Mesendoderm (in vitro differentiated cells): Measurements from ENCODE around the gene HGD.
A peak's percentile ranks its signal among the peaks of the same experiment; 100 is the strongest.
"Not testable (repeated sequence)": the region's sequence is repeated elsewhere in the genome, so short reads cannot be mapped to it uniquely, and the experiment has no call there.

Source experiments
- DNase-seq: peaks from one replicate; pipeline ENCODE4 v3.0.0; 2013
- H2AK5ac ChIP-seq: 2 replicates; pipeline ENCODE4 v1.6.1; 2013; ENCODE audit warnings: low read length, inconsistent platforms
- H2BK120ac ChIP-seq: 2 replicates; pipeline ENCODE4 v1.6.1; 2013; ENCODE audit warnings: low read depth, mild to moderate bottlenecking, low read length, moderate library complexity, mixed read lengths
- H2BK15ac ChIP-seq: replicated peaks from 2 replicates; pipeline ENCODE4 v1.6.1; 2013; ENCODE audit warnings: low read depth, mild to moderate bottlenecking, moderate library complexity
- H2BK5ac ChIP-seq: 2 replicates; pipeline ENCODE4 v1.6.1; 2013; ENCODE audit warnings: low read length, inconsistent platforms
- H3K18ac ChIP-seq: 2 replicates; pipeline ENCODE4 v1.6.1; 2013; ENCODE audit warnings: mild to moderate bottlenecking, low read length, mixed read lengths
- H3K23ac ChIP-seq: one replicate; pipeline ENCODE4 v1.6.1; 2013; ENCODE audit warnings: low read length
- H3K27ac ChIP-seq: 2 replicates; pipeline ENCODE4 v1.5.1; 2013; ENCODE audit warnings: low read depth, mild to moderate bottlenecking, inconsistent platforms, low read length, moderate library complexity
- H3K27me3 ChIP-seq: 2 replicates; pipeline ENCODE4 v1.6.1; 2013; ENCODE audit warnings: low read length, control low read depth, mild to moderate bottlenecking, inconsistent platforms; ENCODE audit not compliant: insufficient read depth, poor library complexity
- H3K36me3 ChIP-seq: 2 replicates; pipeline ENCODE4 v1.6.1; 2013; ENCODE audit warnings: low read length, inconsistent platforms; ENCODE audit not compliant: control insufficient read depth, insufficient read depth
- H3K4ac ChIP-seq: one replicate; pipeline ENCODE4 v1.6.1; 2013; ENCODE audit warnings: low read depth, mild to moderate bottlenecking, low read length, moderate library complexity
- H3K4me1 ChIP-seq: 2 replicates; pipeline ENCODE4 v1.6.1; 2013; ENCODE audit warnings: low read depth, low read length, inconsistent platforms; ENCODE audit not compliant: control insufficient read depth
- H3K4me2 ChIP-seq: 2 replicates; pipeline ENCODE4 v1.6.1; 2013; ENCODE audit warnings: low read length
- H3K4me3 ChIP-seq: 2 replicates; pipeline ENCODE4 v1.5.1; 2013; ENCODE audit warnings: mild to moderate bottlenecking, low read length
- H3K56ac ChIP-seq: one replicate; pipeline ENCODE4 v1.6.1; 2013; ENCODE audit warnings: low read length
- H3K79me1 ChIP-seq: 2 replicates; pipeline ENCODE4 v1.6.1; 2013; ENCODE audit warnings: low read length, inconsistent platforms
- H3K79me2 ChIP-seq: 2 replicates; pipeline ENCODE4 v1.6.1; 2013; ENCODE audit warnings: mild to moderate bottlenecking, low read length; ENCODE audit not compliant: control insufficient read depth, insufficient read depth
- H3K9ac ChIP-seq: 2 replicates; pipeline ENCODE4 v1.6.1; 2013; ENCODE audit warnings: low read length, inconsistent platforms
- H4K5ac ChIP-seq: one replicate; pipeline ENCODE4 v1.6.1; 2013; ENCODE audit warnings: low read length
- H4K8ac ChIP-seq: one replicate; pipeline ENCODE4 v1.6.1; 2013; ENCODE audit warnings: low read depth, mild to moderate bottlenecking, control low read depth, low read length, moderate library complexity
- WGBS: extraction: QIAGEN DNeasy Blood & Tissue Kit; methylation state at CpG from one replicate; pipeline ENCODE4 v1.1.7; 2013; ENCODE audit warnings: low lambda C conversion rate, missing lambda C conversion rate; ENCODE audit not compliant: insufficient coverage; ENCODE audit errors: extremely low coverage; 5-methylcytosine and 5-hydroxymethylcytosine counted together

The HGD gene

GRCh38 chr3:120677193-120677592 is 4.8 kb downstream of the HGD start:
- H3K4me2 ChIP-seq, H4K8ac ChIP-seq, H2BK5ac ChIP-seq, H3K18ac ChIP-seq, DNase-seq, H3K79me2 ChIP-seq, H3K79me1 ChIP-seq, H3K27me3 ChIP-seq, H2BK120ac ChIP-seq, H3K9ac ChIP-seq, H3K27ac ChIP-seq, H3K36me3 ChIP-seq, H2AK5ac ChIP-seq, H4K5ac ChIP-seq, H3K4me3 ChIP-seq, H2BK15ac ChIP-seq, H3K23ac ChIP-seq, H3K4me1 ChIP-seq, H3K56ac ChIP-seq, H3K4ac ChIP-seq: not testable (repeated sequence)
- no CpG with 5 or more reads among the region's 7 CpGs for WGBS

- no peak for DNase-seq
- no peaks in the 10 kb centered on the region for H3K27me3 ChIP-seq
- H3K79me2 ChIP-seq: no peaks in the 10 kb centered on the region
- H4K8ac ChIP-seq: no peak overlapping the region
- no peaks in the 10 kb centered on the region for H3K36me3 ChIP-seq
- H3K4me3 ChIP-seq: no peak overlapping the region
- no peak overlapping the region for H3K9ac ChIP-seq
- peak overlapping the region; percentile 28 for H2BK120ac ChIP-seq
- peak overlapping the region; percentile 75 for H3K18ac ChIP-seq
- no peak overlapping the region for H2BK15ac ChIP-seq
- no peak overlapping the region for H3K56ac ChIP-seq
- H3K27ac ChIP-seq: no peak overlapping the region
- no peak overlapping the region for H3K4ac ChIP-seq
- H3K23ac ChIP-seq: no peak overlapping the region
- H2BK5ac ChIP-seq: no peak overlapping the region
- no peak overlapping the region for H2AK5ac ChIP-seq
- no peak overlapping the region for H3K4me2 ChIP-seq
- no peak overlapping the region for H4K5ac ChIP-seq
- no CpG with 5 or more reads among the region's 2 CpGs for WGBS
- no peaks in the 10 kb centered on the region for H3K79me1 ChIP-seq
- H3K4me1 ChIP-seq: no peaks in the 10 kb centered on the region
These were observed 8.9 kb downstream of the HGD start for GRCh38 chr3:120673116-120673515.

GRCh38 chr3:120670576-120670975 is 11.5 kb downstream of the HGD start:
- Histone ChIP-seq H3K27ac (no peak overlapping the region), H4K8ac (no peak overlapping the region), H2BK5ac (no peak overlapping the region), H3K56ac (no peak overlapping the region), H4K5ac (no peak overlapping the region), H3K27me3 (no peaks in the 10 kb centered on the region), H2BK120ac (no peak overlapping the region), H3K9ac (no peak overlapping the region), H3K4me2 (no peak overlapping the region), H3K4ac (no peak overlapping the region), H3K18ac (no peak overlapping the region), H3K23ac (no peak overlapping the region), H3K36me3 (no peaks in the 10 kb centered on the region), H2AK5ac (peak overlapping the region; percentile 41), H2BK15ac (no peak overlapping the region), H3K79me1 (no peaks in the 10 kb centered on the region), H3K4me3 (no peak overlapping the region), H3K79me2 (no peaks in the 10 kb centered on the region), H3K4me1 (peaks cover 2% of the 10 kb centered on the region)
- WGBS: no CpG with 5 or more reads among the region's 2 CpGs
- DNase-seq: no peak

- H3K4me3 ChIP-seq: no peak overlapping the region
- no peak overlapping the region for H3K4me2 ChIP-seq
- H3K27me3 ChIP-seq: no peaks in the 10 kb centered on the region
- no peak overlapping the region for H2BK5ac ChIP-seq
- no peak overlapping the region for H4K8ac ChIP-seq
- H3K56ac ChIP-seq: no peak overlapping the region
- no peaks in the 10 kb centered on the region for H3K36me3 ChIP-seq
- no peak overlapping the region for H3K18ac ChIP-seq
- no peak overlapping the region for H2BK120ac ChIP-seq
- H3K23ac ChIP-seq: no peak overlapping the region
- no peak for DNase-seq
- H3K79me1 ChIP-seq: no peaks in the 10 kb centered on the region
- H3K4me1 ChIP-seq: peaks cover 2% of the 10 kb centered on the region
- no peak overlapping the region for H2BK15ac ChIP-seq
- no peak overlapping the region for H3K27ac ChIP-seq
- H3K79me2 ChIP-seq: no peaks in the 10 kb centered on the region
- H4K5ac ChIP-seq: no peak overlapping the region
- no peak overlapping the region for H3K4ac ChIP-seq
- no peak overlapping the region for H3K9ac ChIP-seq
- H2AK5ac ChIP-seq: no peak overlapping the region
These were observed 17.1 kb downstream of the HGD start for GRCh38 chr3:120664926-120665325.

- Histone ChIP-seq H3K4me3 (no peak overlapping the region), H3K79me2 (no peaks in the 10 kb centered on the region), H3K56ac (no peak overlapping the region), H2BK120ac (no peak overlapping the region), H3K36me3 (no peaks in the 10 kb centered on the region), H4K5ac (no peak overlapping the region), H3K18ac (no peak overlapping the region), H3K4me1 (no peaks in the 10 kb centered on the region), H2BK15ac (no peak overlapping the region), H2BK5ac (no peak overlapping the region), H4K8ac (no peak overlapping the region), H3K4ac (no peak overlapping the region), H3K9ac (no peak overlapping the region), H3K23ac (no peak overlapping the region), H2AK5ac (no peak overlapping the region), H3K27me3 (no peaks in the 10 kb centered on the region), H3K27ac (no peak overlapping the region), H3K4me2 (no peak overlapping the region), H3K79me1 (no peaks in the 10 kb centered on the region)
- WGBS: 67% methylated on average over 3 of the region's 5 CpGs
- no peak for DNase-seq
These were observed 20.1 kb downstream of the HGD start for GRCh38 chr3:120661945-120662344.

- Histone ChIP-seq H3K79me1 (no peaks in the 10 kb centered on the region), H3K36me3 (no peaks in the 10 kb centered on the region), H3K27ac (no peak overlapping the region), H3K9ac (no peak overlapping the region), H3K56ac (no peak overlapping the region), H4K8ac (no peak overlapping the region), H2BK15ac (no peak overlapping the region), H2AK5ac (no peak overlapping the region), H2BK5ac (no peak overlapping the region), H3K4me3 (no peak overlapping the region), H3K4me1 (no peaks in the 10 kb centered on the region), H3K18ac (no peak overlapping the region), H3K79me2 (no peaks in the 10 kb centered on the region), H2BK120ac (no peak overlapping the region), H3K4me2 (no peak overlapping the region), H3K4ac (no peak overlapping the region), H3K27me3 (no peaks in the 10 kb centered on the region), H3K23ac (no peak overlapping the region), H4K5ac (no peak overlapping the region)
- no peak for DNase-seq
- no CpG with 5 or more reads among the region's 2 CpGs for WGBS
These were observed 20.7 kb downstream of the HGD start for GRCh38 chr3:120661106-120661905.
